PC-3 (cell line): ENCODE results near the gene DLD. TPM values are rescaled to one million over a fixed set of nuclear protein-coding genes. Genes with fewer than 3 reads are reported as not detected.
"Not testable (repeated sequence)": the region's sequence is repeated elsewhere in the genome, so short reads cannot be mapped to it uniquely, and the experiment has no call there.

ENCODE experiments used
- ATAC-seq: fragments of 200-7000 bp; cut with Tn5 transposase; 2 replicates; pipeline ENCODE4 v1.9.1; 2020; ENCODE audit warnings: mild to moderate bottlenecking, moderate library complexity
- BruUV-seq: library from RNA; stranded (reverse); fragments of 400-500 nt; replicated peaks from 2 replicates; lab custom pipeline; 2021; lab: Mats Ljungman, UMichigan
- CTCF ChIA-PET: fragments of 300-600 bp; sonication (Branson Sonifier 250); formaldehyde crosslinking; loops from one replicate; lab custom pipeline; 2022; ENCODE audit warnings: antibody characterized with exemption; lab: Charles Lee
- POLR2A ChIA-PET: fragments of 300-600 bp; sonication (Branson Sonifier 250); formaldehyde crosslinking; loops from one replicate; lab custom pipeline; 2022; ENCODE audit warnings: antibody characterized with exemption; ENCODE audit not compliant: unreplicated experiment; lab: Charles Lee
- DNase-seq: peaks from one replicate; pipeline ENCODE4 v3.0.0-alpha.2; 2015
- H2AFZ ChIP-seq: fragments of 300-600 bp; sonication (generic); 2 replicates; pipeline ENCODE4 v1.6.0; 2016; ENCODE audit warnings: antibody characterized with exemption, low read length
- H3F3A ChIP-seq: fragments of 300-600 bp; sonication (generic); one replicate; pipeline ENCODE4 v1.6.0; 2017; ENCODE audit warnings: antibody characterized with exemption, low read length, control low read depth, mild to moderate bottlenecking; ENCODE audit not compliant: unreplicated experiment
- H3K27ac ChIP-seq: fragments of 300-600 bp; sonication (generic); 2 replicates; pipeline ENCODE4 v1.5.1; 2016; ENCODE audit warnings: mild to moderate bottlenecking, low read length
- H3K27me3 ChIP-seq: fragments of 300-600 bp; sonication (generic); 2 replicates; pipeline ENCODE4 v1.6.1; 2016; ENCODE audit warnings: low read length, mixed read lengths
- H3K36me3 ChIP-seq: fragments of 300-600 bp; sonication (generic); 2 replicates; pipeline ENCODE4 v1.6.1; 2016; ENCODE audit warnings: low read depth, mixed run types, low read length, mixed read lengths
- H3K4me1 ChIP-seq: fragments of 300-600 bp; sonication (generic); 2 replicates; pipeline ENCODE4 v1.5.1; 2016; ENCODE audit warnings: low read length; ENCODE audit not compliant: insufficient read depth
- H3K4me2 ChIP-seq: fragments of 300-600 bp; sonication (generic); 2 replicates; pipeline ENCODE4 v1.6.0; 2016; ENCODE audit warnings: low read length
- H3K4me3 ChIP-seq: fragments of 300-600 bp; sonication (generic); 2 replicates; pipeline ENCODE4 v1.5.1; 2016; ENCODE audit warnings: mild to moderate bottlenecking, low read length, mixed read lengths
- H3K79me2 ChIP-seq: fragments of 300-600 bp; sonication (generic); 2 replicates; pipeline ENCODE4 v1.6.1; 2017; ENCODE audit warnings: low read length, mixed read lengths
- H3K9ac ChIP-seq: fragments of 300-600 bp; sonication (generic); 2 replicates; pipeline ENCODE4 v1.6.0; 2016; ENCODE audit warnings: mild to moderate bottlenecking, low read length
- H3K9me2 ChIP-seq: fragments of 300-600 bp; sonication (generic); replicated peaks from 2 replicates; pipeline ENCODE4 v1.6.1; 2016; ENCODE audit warnings: mixed run types, low read length, mixed read lengths
- H3K9me3 ChIP-seq: fragments of 300-600 bp; sonication (generic); 2 replicates; pipeline ENCODE4 v1.6.1; 2016; ENCODE audit warnings: low read length, mixed read lengths
- H4K20me1 ChIP-seq: fragments of 300-600 bp; sonication (generic); 2 replicates; pipeline ENCODE4 v1.6.1; 2016; ENCODE audit warnings: low read length, mixed read lengths
- EZH2 ChIP-seq: fragments of 300-600 bp; sonication (generic); IDR thresholded peaks from one replicate; pipeline ENCODE4 v1.6.1; 2017; ENCODE audit warnings: antibody characterized with exemption, mild to moderate bottlenecking, low read length; ENCODE audit not compliant: unreplicated experiment
- EZH2phosphoT487 ChIP-seq: fragments of 300-600 bp; sonication (generic); IDR thresholded peaks from 2 replicates; pipeline ENCODE4 v1.6.1; 2018; ENCODE audit warnings: mild to moderate bottlenecking, antibody characterized with exemption, low read length, borderline replicate concordance
- intact Hi-C: fragments of 100-400 bp; cut with micrococcal nuclease; formaldehyde crosslinking; loops from 2 replicates; pipeline ENCODE4 v1.9.0; 2023
- total RNA-seq: library from RNA; depleted of rRNA; stranded (reverse); fragments of >200 nt; gene quantifications from 2 replicates; pipeline ENCODE4 v1.2.3, GENCODE V29; 2014
- TF ChIP-seq, protein P1 (sequence below): fragments of 300-600 bp; sonication (generic); conservative IDR thresholded peaks from 2 replicates; pipeline ENCODE4 v1.5.1; 2017; ENCODE audit warnings: antibody characterized with exemption, low read depth, mild to moderate bottlenecking, low read length

Gene DLD
- total RNA-seq, 1 experiment from 2014 or later = 64.0 TPM

DNA sequence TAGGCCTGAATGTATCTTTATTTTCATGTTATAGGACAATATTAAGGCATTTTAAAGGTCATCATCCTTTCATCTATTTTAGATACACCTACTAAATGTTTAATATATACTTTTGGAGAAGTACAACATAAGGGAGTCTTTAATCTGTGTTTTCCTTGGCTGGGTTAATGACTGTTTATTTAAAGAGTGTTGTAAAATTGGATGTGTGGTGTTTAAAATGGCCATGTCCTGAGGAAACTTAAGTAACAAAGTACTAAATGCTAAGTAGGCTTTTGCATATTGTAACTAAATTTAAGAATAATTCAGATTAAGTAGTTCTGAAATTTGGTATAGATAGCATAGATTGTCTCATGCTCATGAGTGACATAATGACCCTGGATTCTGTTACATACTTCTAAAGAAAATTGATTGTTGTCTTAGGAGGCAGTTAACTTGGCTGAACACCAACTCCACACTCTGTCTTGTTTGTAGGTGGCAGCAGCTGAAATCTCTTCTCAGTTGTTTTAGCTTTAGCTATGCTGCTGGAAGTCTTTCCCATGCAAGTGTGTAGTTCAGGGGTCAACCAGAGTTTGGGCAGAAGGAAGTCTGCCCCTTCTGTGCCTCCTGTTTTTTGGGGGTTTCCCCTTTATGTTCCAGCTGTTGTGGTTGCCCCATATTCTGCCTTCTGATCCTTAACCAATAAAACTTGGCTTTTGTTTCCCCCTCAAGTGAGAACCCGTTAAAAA is 29.2 kb downstream of the DLD start:
- Histone ChIP-seq H4K20me1 (no peaks in the 10 kb centered on the region), H3K9me2 (no peaks in the 10 kb centered on the region), H3F3A (no peaks in the 10 kb centered on the region), H3K9ac (no peak overlapping the region), H3K4me1 (no peaks in the 10 kb centered on the region), H3K9me3 (no peaks in the 10 kb centered on the region), H3K36me3 (peaks cover 58% of the 10 kb centered on the region), H3K79me2 (0 out of 2 replicates have a peak, but pooled peaks cover 3% of the 10 kb centered on the region), H3K4me3 (no peak overlapping the region), H3K4me2 (no peak overlapping the region), H2AFZ (no peak overlapping the region), H3K27me3 (no peaks in the 10 kb centered on the region), H3K27ac (no peak overlapping the region)
- BruUV-seq = no TSS peak
- TF ChIP-seq EZH2phosphoT487 (no peak), EZH2 (no peak)
- TF ChIP-seq, protein P1, sequence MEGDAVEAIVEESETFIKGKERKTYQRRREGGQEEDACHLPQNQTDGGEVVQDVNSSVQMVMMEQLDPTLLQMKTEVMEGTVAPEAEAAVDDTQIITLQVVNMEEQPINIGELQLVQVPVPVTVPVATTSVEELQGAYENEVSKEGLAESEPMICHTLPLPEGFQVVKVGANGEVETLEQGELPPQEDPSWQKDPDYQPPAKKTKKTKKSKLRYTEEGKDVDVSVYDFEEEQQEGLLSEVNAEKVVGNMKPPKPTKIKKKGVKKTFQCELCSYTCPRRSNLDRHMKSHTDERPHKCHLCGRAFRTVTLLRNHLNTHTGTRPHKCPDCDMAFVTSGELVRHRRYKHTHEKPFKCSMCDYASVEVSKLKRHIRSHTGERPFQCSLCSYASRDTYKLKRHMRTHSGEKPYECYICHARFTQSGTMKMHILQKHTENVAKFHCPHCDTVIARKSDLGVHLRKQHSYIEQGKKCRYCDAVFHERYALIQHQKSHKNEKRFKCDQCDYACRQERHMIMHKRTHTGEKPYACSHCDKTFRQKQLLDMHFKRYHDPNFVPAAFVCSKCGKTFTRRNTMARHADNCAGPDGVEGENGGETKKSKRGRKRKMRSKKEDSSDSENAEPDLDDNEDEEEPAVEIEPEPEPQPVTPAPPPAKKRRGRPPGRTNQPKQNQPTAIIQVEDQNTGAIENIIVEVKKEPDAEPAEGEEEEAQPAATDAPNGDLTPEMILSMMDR = no peak
- intact Hi-C loops = no loop called here
- POLR2A ChIA-PET = no interaction called here
- CTCF ChIA-PET = no interaction called here
- DNase-seq (no peak), ATAC-seq (peak; percentile 48)

DNA sequence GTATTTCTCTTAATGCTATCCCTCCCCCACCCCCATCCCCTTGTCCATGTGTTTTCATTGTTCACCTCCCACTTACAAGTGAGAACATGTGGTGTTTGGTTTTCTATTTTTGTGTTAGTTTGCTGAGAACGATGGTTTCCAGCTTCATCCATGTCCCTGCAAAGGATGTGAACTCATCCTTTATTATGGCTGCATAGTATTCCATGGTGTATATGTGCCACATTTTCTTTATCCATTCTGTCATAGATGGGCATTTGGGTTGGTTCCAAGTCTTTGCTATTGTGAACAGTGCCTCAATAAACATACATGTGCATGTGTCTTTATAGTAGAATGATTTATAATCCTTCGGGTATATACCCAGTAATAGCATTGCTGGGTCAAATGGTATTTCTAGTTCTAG is 30.8 kb downstream of the DLD start:
- H2AFZ ChIP-seq, CTCF ChIA-PET, H4K20me1 ChIP-seq, H3K9ac ChIP-seq, H3K4me2 ChIP-seq, H3F3A ChIP-seq, H3K9me3 ChIP-seq, H3K4me1 ChIP-seq, H3K79me2 ChIP-seq, POLR2A ChIA-PET, H3K9me2 ChIP-seq, ATAC-seq, H3K27ac ChIP-seq, H3K4me3 ChIP-seq, BruUV-seq, intact Hi-C loops, DNase-seq, H3K27me3 ChIP-seq: not testable (repeated sequence)
- peaks cover 66% of the 10 kb centered on the region for H3K36me3 ChIP-seq

DNA sequence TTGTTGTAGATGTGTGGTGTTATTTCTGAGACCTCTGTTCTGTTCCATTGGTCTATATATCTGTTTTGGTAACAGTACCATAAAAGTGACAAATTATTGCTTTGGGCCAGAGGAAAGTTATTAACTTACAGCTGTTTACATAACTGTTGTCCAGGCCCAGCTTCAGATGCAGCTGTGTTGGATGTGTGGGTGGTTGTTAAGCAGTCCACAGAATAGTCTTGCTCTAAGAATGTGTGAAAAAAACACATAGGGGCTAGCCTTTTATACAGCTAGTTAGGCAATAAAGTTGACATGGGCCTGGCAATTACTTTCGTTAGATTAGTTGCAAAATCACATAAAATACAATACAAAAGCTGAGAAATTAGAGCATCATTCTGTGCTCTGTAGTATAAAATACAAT is 31.9 kb downstream of the DLD start:
- Histone ChIP-seq H3K79me2 (no peaks in the 10 kb centered on the region), H3K9ac (no peak overlapping the region), H3K4me1 (no peaks in the 10 kb centered on the region), H3K9me2 (no peaks in the 10 kb centered on the region), H3K9me3 (no peaks in the 10 kb centered on the region), H3K36me3 (peaks cover 64% of the 10 kb centered on the region), H3K27ac (no peak overlapping the region), H3F3A (no peaks in the 10 kb centered on the region), H3K4me3 (no peak overlapping the region), H4K20me1 (no peaks in the 10 kb centered on the region), H3K4me2 (no peak overlapping the region), H2AFZ (no peak overlapping the region), H3K27me3 (no peaks in the 10 kb centered on the region)
- no peak for ATAC-seq
- no peak for TF ChIP-seq EZH2
- TF ChIP-seq, protein P1 = no peak
- TF ChIP-seq EZH2phosphoT487 = no peak
- BruUV-seq = no TSS peak
- intact Hi-C loops = no loop called here
- CTCF ChIA-PET = no interaction called here
- DNase-seq = no peak
- POLR2A ChIA-PET = no interaction called here
